SJCRH30 (cell line): ENCODE measurements around the gene SGMS1. TPM values are rescaled to one million over a fixed set of nuclear protein-coding genes. Genes with fewer than 3 reads are reported as not detected.
"Not testable (repeated sequence)": the region's sequence is repeated elsewhere in the genome, so short reads cannot be mapped to it uniquely, and the experiment has no call there.

Source experiments
- DNase-seq, 2 experiments: peaks; one replicate each; pipeline ENCODE4 v3.0.0-alpha.2; 2015 to 2020
- H3K27ac ChIP-seq: fragments of 250-450 bp; sonication (Bioruptor Pico); 2 replicates; pipeline ENCODE4 v1.5.1; 2020; ENCODE audit warnings: mild to moderate bottlenecking, moderate library complexity
- H3K27me3 ChIP-seq: fragments of 250-450 bp; sonication (Bioruptor Pico); 2 replicates; pipeline ENCODE4 v1.5.1; 2020; ENCODE audit warnings: mild to moderate bottlenecking, moderate library complexity
- H3K36me3 ChIP-seq: fragments of 250-450 bp; sonication (Bioruptor Pico); 2 replicates; pipeline ENCODE4 v1.5.1; 2020; ENCODE audit warnings: mild to moderate bottlenecking, moderate library complexity
- H3K4me1 ChIP-seq: fragments of 250-450 bp; sonication (Bioruptor Pico); 2 replicates; pipeline ENCODE4 v1.5.1; 2020; ENCODE audit warnings: mild to moderate bottlenecking, moderate library complexity
- H3K4me3 ChIP-seq: fragments of 250-450 bp; sonication (Bioruptor Pico); 2 replicates; pipeline ENCODE4 v1.5.1; 2020; ENCODE audit warnings: mild to moderate bottlenecking, moderate library complexity
- H3K9me3 ChIP-seq: fragments of 250-450 bp; sonication (Bioruptor Pico); replicated peaks from 2 replicates; pipeline ENCODE4 v1.5.1; 2020; ENCODE audit warnings: mild to moderate bottlenecking, moderate library complexity
- total RNA-seq: library from RNA; depleted of rRNA; stranded (reverse); fragments of >200 nt; shearing (Covaris generic); gene quantifications from 2 replicates; pipeline ENCODE4 v1.2.3, GENCODE V29; 2014

SGMS1 gene
- total RNA-seq, 1 experiment from 2014 or later, result 13.4 TPM

DNA sequence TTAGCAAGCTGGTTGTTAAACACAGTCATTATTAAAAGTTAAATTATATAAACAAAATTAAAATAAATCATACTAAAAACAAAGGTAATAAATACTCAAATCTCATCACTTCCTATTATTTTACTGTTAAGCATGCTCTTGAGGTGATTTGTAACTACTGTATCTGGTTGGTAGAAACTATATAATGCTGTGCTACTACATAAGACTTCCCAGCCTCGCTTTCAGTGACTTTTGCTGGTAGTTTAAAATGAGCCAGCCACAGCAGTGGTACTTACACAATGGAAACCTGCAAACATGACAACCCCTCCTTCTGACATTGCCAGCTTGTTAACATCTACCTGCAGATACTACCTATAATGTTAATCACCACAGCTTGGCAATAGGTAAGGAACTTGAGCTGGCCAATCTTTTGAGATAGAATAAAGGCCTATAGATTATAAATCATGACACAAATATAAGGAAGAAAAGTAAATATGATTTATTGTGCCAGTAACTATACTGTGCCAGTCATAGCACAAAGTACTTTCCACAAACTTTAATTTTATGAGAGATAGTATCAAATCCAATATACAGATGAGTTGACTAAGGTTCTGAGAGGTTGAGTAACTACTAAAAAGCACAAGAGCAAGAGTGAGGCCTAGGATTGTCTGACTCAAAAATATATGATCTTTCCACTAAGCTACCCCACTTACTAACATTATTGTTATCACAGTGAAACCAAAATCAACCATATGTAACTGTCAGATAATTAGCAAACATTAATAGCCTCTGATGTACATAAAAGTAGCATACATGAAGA is 191.3 kb downstream of the SGMS1 start:
- Histone ChIP-seq H3K36me3 (no peaks in the 10 kb centered on the region), H3K4me1 (no peaks in the 10 kb centered on the region), H3K9me3 (no peaks in the 10 kb centered on the region), H3K27me3 (no peaks in the 10 kb centered on the region), H3K27ac (no peak overlapping the region), H3K4me3 (no peak overlapping the region)
- DNase-seq, result no peak

DNA sequence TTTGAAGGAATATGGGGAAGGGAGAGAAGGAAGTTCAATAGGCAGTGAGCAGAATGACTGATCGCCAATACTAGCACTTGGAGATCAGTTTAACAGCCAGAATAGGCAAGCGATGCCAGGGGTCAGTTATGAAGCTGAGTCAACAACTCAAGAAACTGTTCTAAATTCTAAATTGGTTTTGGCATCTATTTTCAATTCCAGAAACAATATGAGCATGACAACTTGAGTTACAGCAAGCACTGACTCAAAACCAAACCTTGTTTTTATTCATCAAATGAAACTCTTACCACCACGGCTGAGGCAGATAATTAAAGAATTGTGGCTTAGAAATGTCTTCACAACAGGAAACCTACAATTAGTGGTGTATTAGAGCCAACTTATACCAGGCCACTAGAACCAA is 192.0 kb downstream of the SGMS1 start:
- Histone ChIP-seq H3K36me3 (no peaks in the 10 kb centered on the region), H3K27ac (no peak overlapping the region), H3K4me3 (no peak overlapping the region), H3K9me3 (no peaks in the 10 kb centered on the region), H3K4me1 (no peaks in the 10 kb centered on the region), H3K27me3 (no peaks in the 10 kb centered on the region)
- no peak for DNase-seq

DNA sequence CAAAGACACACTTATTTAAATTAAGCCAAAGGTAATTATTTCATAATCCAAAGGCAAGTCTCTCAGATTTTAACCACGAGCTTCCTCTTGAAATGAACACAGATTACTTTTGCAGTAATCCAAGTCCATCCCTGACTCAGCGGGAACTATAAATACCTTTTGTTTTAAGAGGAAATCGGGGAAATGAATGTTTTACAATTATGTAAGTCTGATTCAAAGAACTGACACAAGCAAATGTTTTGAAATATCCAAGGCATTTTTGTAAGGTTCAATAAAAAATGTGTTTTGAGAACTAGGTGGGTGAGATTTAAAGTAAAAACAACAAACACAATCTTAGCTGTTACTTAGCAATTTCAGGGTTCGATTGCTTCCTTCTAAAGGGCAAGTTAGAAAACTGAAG is 192.6 kb downstream of the SGMS1 start:
- no peaks in the 10 kb centered on the region for H3K4me1 ChIP-seq
- DNase-seq, result peak in 1 of 2 experiments; percentile 5
- H3K4me3 ChIP-seq, result no peak overlapping the region
- no peaks in the 10 kb centered on the region for H3K9me3 ChIP-seq
- no peaks in the 10 kb centered on the region for H3K36me3 ChIP-seq
- H3K27me3 ChIP-seq, result no peaks in the 10 kb centered on the region
- H3K27ac ChIP-seq, result no peak overlapping the region

DNA sequence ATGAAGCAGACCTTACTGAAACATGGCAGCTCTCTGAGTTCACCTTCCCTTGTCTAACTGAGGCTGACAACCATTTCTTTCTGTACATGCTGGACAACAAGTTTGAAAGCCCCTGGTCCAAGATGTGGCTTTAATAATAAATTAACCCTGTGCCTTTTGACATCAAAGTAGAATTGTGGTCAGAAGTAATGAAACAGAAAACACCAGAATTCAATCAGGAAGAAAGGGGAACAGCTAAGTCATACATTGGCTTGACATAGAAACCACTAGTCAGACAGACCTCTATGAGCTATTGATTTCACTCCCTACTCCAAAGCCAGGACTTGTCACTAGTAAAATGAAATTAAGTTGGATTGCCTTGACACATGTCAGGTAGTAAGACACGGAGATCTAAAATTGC is 197.3 kb downstream of the SGMS1 start:
- Histone ChIP-seq H3K27me3 (no peaks in the 10 kb centered on the region), H3K4me3 (no peak overlapping the region), H3K9me3 (no peaks in the 10 kb centered on the region), H3K27ac (no peak overlapping the region), H3K36me3 (no peaks in the 10 kb centered on the region), H3K4me1 (no peaks in the 10 kb centered on the region)
- DNase-seq, result no peak

DNA sequence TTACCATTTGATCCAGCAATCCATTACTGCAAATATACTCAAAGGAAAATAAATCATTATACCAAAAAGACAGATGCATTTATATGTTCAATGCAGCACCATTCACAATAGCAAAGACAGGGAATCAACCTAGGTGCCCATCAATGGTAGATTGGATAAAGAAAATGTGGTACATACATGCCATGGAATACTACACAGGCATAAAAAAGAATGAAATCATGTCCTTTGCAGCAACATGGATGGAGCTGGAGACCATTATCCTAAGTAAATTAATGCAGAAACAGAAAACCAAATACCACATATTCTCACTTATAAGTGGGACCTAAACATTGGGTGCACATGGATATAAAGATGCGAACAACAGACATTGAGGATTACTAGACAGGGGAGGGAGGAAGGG is 198.5 kb downstream of the SGMS1 start:
- H3K27ac ChIP-seq, H3K4me1 ChIP-seq, H3K4me3 ChIP-seq, H3K9me3 ChIP-seq, H3K27me3 ChIP-seq, H3K36me3 ChIP-seq, DNase-seq: not testable (repeated sequence)

DNA sequence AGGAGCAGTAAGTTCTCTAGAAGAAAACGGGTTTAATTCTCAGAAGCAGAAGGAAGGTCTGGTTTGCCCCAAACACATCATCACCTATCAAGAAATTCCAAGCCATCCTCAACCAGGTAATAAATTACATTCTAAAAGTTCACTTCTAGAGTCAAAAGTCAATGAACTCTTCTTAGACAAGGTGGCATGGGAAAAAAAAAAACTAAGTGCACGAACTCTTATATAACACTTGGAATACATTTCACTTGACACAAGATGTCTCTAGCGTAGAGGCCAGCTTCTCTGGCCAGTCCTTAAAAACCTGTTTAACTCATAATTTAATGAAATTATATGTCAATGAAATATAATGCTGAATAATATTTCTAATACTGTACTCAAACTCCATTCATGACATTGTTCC is 200.3 kb downstream of the SGMS1 start:
- no peak for DNase-seq
- Histone ChIP-seq H3K27ac (no peak overlapping the region), H3K9me3 (no peaks in the 10 kb centered on the region), H3K27me3 (no peaks in the 10 kb centered on the region), H3K4me1 (no peaks in the 10 kb centered on the region), H3K36me3 (no peaks in the 10 kb centered on the region), H3K4me3 (no peak overlapping the region)

DNA sequence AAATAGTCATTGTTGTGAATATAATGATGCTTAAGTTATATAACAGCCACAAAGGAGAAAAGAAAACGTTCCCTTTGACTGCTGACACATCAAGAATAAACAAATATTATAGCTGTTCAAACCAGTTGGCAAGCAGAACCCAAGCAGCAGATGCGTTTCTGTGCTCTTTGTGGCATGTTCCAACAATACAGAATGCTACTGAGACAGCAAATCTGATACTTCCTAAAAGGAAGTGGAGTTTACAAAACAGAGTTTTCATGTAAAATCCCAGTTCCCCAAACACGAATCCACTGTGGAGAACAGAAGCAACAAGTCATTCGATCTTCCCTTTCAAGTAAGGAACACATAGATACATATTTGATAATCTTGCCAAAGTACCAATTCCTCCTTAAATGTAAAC is 201.5 kb downstream of the SGMS1 start:
- H3K27ac ChIP-seq, result no peak overlapping the region
- H3K36me3 ChIP-seq, result no peaks in the 10 kb centered on the region
- H3K9me3 ChIP-seq, result no peaks in the 10 kb centered on the region
- no peaks in the 10 kb centered on the region for H3K4me1 ChIP-seq
- H3K27me3 ChIP-seq, result no peaks in the 10 kb centered on the region
- H3K4me3 ChIP-seq, result no peak overlapping the region
- DNase-seq, result no peak

DNA sequence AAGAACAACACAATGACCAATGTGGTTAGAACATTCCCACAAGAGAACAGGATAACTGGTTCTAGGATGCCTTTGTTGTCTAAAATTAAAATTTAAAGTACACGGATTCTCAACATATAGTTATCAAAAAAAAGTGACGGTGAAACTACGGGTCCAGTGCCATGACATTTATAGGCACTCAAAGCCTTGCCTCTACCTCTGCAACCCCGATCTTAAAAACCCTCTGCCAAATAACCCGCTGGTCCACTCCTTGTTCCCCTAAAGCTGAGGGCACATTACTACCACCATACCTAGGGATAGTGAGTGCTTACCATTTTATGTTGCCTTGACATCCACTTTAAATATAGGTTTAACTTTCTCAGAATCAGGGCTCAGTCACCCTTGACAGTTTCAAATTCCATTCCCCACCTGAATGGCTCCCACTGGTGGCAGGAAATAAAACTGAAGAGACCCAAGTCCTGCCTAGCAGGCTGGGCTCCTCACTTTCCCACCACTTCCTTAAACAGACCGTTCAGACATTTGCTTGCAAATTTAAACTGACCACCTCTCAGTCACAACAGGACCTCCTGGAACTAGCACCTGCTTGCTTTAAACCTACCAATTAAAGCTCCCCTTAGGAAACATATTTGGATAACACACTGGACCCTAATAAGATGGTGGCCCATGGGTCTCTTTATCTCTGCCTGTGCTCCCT is 202.6 kb downstream of the SGMS1 start:
- H3K27me3 ChIP-seq, result no peaks in the 10 kb centered on the region
- DNase-seq, result peak; percentile 19 to 51
- no peaks in the 10 kb centered on the region for H3K9me3 ChIP-seq
- no peaks in the 10 kb centered on the region for H3K36me3 ChIP-seq
- H3K4me1 ChIP-seq, result no peaks in the 10 kb centered on the region
- no peak overlapping the region for H3K27ac ChIP-seq
- no peak overlapping the region for H3K4me3 ChIP-seq

DNA sequence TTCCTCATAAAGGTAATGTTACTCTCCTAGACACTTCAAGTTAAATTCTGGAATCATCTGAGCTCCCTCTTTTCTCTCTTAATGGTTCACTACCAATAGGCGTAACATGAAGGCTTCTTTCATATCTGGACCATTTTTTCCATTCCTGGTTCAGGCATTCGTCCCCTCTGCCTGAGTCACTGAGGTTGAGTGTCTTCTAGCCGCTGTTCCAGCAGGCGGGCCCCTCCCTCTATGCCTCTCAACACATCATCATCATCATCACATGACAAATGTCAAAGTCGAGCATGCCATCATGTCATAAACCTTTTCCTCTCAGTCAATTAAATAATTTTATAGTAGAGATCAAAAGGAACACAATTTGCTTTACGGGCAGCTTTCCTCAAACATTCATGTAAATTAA is 203.6 kb downstream of the SGMS1 start:
- no peak overlapping the region for H3K4me3 ChIP-seq
- H3K36me3 ChIP-seq, result no peaks in the 10 kb centered on the region
- H3K4me1 ChIP-seq, result no peaks in the 10 kb centered on the region
- no peak overlapping the region for H3K27ac ChIP-seq
- H3K27me3 ChIP-seq, result no peaks in the 10 kb centered on the region
- DNase-seq, result no peak
- no peaks in the 10 kb centered on the region for H3K9me3 ChIP-seq

DNA sequence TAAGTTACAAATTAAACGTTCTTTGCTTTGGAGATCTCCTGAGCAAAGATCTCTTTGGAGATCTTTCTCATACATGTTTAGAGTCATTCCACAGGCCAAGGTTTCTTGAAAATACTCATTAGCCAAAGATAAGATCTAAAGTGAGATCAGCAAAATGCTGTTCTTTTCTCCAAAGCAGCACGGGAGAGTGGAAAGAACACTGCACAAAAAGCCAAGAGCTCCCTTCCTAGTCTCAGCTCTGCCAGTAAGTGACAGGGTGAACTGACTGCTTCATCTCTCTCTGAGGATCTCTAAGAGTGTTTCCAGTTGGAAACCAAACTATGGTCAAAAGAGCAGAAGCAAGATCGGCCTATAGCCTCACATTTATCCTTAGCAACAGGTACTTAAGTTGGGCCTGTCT is 204.0 kb downstream of the SGMS1 start:
- no peaks in the 10 kb centered on the region for H3K4me1 ChIP-seq
- no peak overlapping the region for H3K27ac ChIP-seq
- DNase-seq, result no peak
- no peaks in the 10 kb centered on the region for H3K27me3 ChIP-seq
- no peaks in the 10 kb centered on the region for H3K9me3 ChIP-seq
- no peaks in the 10 kb centered on the region for H3K36me3 ChIP-seq
- no peak overlapping the region for H3K4me3 ChIP-seq

DNA sequence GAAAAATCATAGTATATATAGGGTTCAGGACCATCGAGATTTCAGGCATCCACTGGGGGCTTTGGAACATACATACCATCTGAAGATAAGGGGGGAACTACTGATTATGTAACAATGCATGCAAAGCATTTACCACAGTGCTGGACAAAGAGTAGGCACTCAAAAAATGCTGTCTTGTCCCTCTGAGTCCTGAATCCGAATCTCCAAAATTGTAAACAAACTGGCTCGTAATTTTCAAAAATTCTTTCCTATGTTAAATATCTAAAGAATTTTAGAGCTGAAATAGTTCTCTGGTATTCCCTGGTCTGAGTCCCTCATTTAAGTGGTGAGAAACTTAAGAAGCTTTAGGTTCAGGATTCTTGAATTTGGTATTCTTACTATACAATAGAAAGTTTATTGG is 204.7 kb downstream of the SGMS1 start:
- no peak overlapping the region for H3K27ac ChIP-seq
- H3K4me3 ChIP-seq, result no peak overlapping the region; the same call in 1 of the 2 replicates
- H3K9me3 ChIP-seq, result no peaks in the 10 kb centered on the region
- no peaks in the 10 kb centered on the region for H3K36me3 ChIP-seq
- DNase-seq, result no peak
- H3K27me3 ChIP-seq, result no peaks in the 10 kb centered on the region
- no peaks in the 10 kb centered on the region for H3K4me1 ChIP-seq

DNA sequence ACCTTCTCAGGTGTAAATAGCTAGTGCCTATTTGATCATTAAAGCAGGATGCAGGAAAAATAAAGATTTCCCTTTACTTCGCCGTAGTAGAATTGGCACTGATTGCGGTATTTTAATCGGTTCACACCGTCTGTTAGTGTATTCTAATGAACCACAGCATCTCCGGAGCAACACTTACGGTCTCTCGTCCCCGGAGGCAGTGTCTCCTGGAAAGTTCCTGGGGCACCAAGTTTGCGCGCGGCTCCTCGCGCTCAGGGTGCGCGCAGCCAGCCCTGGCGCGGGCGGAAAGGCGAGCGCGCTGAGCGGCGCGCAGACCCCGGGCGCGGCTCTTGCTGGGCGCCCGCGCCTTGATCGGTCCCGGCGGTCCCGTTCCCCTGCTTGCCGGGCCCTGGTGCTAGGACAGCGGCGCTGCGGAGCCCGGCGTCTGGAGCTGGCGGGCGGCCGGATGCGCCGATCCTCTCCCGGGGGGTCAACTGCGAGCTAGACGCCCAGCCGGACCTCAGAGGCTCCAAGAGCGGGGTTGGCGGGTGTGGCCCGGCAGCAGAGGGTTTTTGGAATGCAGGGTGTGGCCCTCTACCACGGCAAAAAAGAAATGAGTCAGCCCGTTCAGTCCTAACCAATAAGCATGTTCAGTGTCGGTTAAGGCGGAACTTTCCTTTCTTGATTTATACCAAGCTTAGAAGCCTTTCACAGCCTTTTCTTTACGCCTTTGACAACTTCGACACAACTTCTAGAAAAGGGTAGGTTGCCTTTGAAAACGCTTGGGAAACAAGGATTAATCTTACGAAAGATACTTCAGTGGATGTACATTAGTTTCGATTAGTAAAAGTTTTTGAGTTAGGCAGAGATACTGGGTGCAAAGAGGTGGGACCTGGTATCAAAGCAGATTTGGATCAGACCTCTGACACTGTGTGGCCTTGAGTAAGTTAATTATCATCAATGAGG is 205.6 kb downstream of the SGMS1 start:
- Histone ChIP-seq H3K27me3 (no peaks in the 10 kb centered on the region), H3K4me1 (no peaks in the 10 kb centered on the region), H3K27ac (peak overlapping the region; percentile 63)

DNA sequence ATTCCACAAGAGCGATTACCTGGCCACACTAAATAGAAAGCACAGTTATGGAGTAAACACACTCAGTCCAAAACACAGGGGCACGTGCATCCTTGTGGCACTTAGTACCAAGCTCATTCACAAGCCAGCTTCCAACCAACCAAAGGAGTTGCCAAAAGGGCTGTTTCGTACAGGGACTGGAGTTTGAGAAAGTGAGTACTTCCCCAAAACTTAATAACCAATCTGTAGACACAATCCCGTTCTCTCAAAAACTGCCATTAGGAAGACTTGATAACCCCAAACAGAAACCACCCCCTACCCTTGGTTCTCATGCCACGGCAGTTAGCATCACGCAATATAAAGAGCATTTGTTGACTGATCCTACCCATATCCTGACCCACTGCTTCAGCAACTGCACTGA is 206.3 kb downstream of the SGMS1 start:
- Histone ChIP-seq H3K9me3 (no peaks in the 10 kb centered on the region), H3K4me3 (peak overlapping the region; percentile 67), H3K27ac (peak overlapping the region; percentile 63; the same call in 1 of the 2 replicates), H3K36me3 (no peaks in the 10 kb centered on the region), H3K4me1 (no peaks in the 10 kb centered on the region), H3K27me3 (no peaks in the 10 kb centered on the region)
- DNase-seq, result peak in 1 of 2 experiments; percentile 4

More for the DNA sequence above, 205.6 kb downstream of the SGMS1 start:
- peak; percentile 76 to 79 for DNase-seq
- H3K9me3 ChIP-seq, result no peaks in the 10 kb centered on the region
- H3K36me3 ChIP-seq, result no peaks in the 10 kb centered on the region
- peak overlapping the region; percentile 67 for H3K4me3 ChIP-seq

DNA sequence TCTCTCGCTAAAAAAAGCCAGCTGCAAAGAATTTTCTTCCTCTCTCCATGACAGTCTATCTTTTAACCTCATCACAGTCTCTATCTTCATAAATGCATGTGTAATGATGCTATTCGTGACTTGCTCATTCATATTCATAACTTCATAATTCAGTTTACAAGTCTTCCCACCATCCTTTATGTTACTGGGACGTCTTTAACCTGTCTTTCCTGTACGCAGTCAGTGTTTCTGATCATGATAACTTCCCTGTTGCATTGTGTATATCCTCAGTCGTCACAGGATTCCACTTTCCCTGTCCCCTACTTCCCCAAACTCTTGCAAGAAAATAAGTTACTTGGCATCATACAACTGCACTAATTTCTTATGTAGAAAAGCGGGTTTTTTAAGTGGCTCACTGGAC is 206.9 kb downstream of the SGMS1 start:
- Histone ChIP-seq H3K4me1 (no peaks in the 10 kb centered on the region), H3K36me3 (no peaks in the 10 kb centered on the region), H3K27ac (no peak overlapping the region), H3K4me3 (no peak overlapping the region), H3K9me3 (no peaks in the 10 kb centered on the region), H3K27me3 (no peaks in the 10 kb centered on the region)
- no peak for DNase-seq
